Erythroblast (primary cell): ENCODE measurements around the gene UTRN.

Source experiments
- GATA1 ChIP-seq: IDR thresholded peaks from 2 replicates; pipeline ENCODE4 v1.6.1; 2011; ENCODE audit warnings: low read depth, mild to moderate bottlenecking, control low read depth, low read length, moderate library complexity
- POLR2A ChIP-seq: IDR thresholded peaks from 2 replicates; pipeline ENCODE4 v1.6.1; 2011; ENCODE audit warnings: mild to moderate bottlenecking, low read length

DNA sequence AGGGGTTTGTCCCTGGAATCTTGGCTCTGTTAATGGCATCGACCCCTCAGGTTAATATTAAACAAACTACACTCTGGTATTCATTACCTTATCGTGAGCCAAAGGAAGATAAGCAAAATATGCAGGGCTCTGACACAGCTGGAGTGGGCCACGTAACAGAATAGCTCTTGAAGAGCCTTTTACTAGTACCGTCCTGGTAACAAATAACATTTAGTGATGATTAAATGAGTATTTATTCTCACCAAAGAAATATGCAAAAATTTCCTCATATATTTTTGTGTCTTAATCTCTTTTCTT lies 20.1 kb upstream of the UTRN start:
- no peak for TF ChIP-seq POLR2A
- TF ChIP-seq GATA1 = no peak
